Body of pancreas (tissue), 4 donors: ENCODE data around the gene PCSK6. TPM values are rescaled to one million over a fixed set of nuclear protein-coding genes. Genes with fewer than 3 reads are reported as not detected.

Experiments used
- ATAC-seq: fragments of 150-250 bp; one replicate; pipeline ENCODE4 v1.9.1; 2016
- DNase-seq, 4 donors: peaks; one replicate each; pipeline ENCODE4 v3.0.0-alpha.2; 2019
- H3K27ac ChIP-seq, 4 donors: fragments of 200-600 bp; sonication (generic); 1 replicate in 3 of 4; 2 replicates in 1 of 4; pipeline versions ENCODE4 v1.5.1 to v1.6.1; 2016 to 2019; ENCODE audit warnings: mild to moderate bottlenecking in 1 of 4, mixed read lengths in 1 of 4, moderate library complexity in 1 of 4
- H3K27me3 ChIP-seq, 2 donors: fragments of 200-600 bp; sonication (generic); one replicate each; pipeline ENCODE4 v1.6.0; 2016; ENCODE audit warnings: mild to moderate bottlenecking in 1 of 2
- H3K36me3 ChIP-seq, 2 donors: fragments of 200-600 bp; sonication (generic); replicated peaks in 1 of 2; 2 replicates each; pipeline ENCODE4 v1.5.1; 2016; ENCODE audit warnings: low read depth in 2 of 2; ENCODE audit not compliant: insufficient read depth in 1 of 2
- H3K4me1 ChIP-seq: fragments of 200-600 bp; sonication (generic); one replicate; pipeline ENCODE4 v1.6.0; 2016
- H3K4me3 ChIP-seq, 2 donors: fragments of 200-600 bp; sonication (generic); 1 replicate in 1 of 2; 2 replicates in 1 of 2; pipeline ENCODE4 v1.5.1; 2016 to 2019
- H3K9me3 ChIP-seq, 3 donors: fragments of 200-600 bp; sonication (generic); 1 replicate in 2 of 3; 2 replicates in 1 of 3; pipeline ENCODE4 v1.5.1; 2016
- POLR2A ChIP-seq, 3 donors: fragments of 450-650 bp; IDR thresholded peaks; one replicate each; pipeline ENCODE4 v1.6.1; 2016; ENCODE audit warnings: antibody characterized with exemption in 3 of 3, mild to moderate bottlenecking in 2 of 3
- WGBS, 2 donors: methylation state at CpG; one replicate each; pipeline ENCODE4 v1.1.5; 2017; 5-methylcytosine and 5-hydroxymethylcytosine counted together
- intact Hi-C: fragments of 100-400 bp; cut with DNase I; formaldehyde crosslinking; loops from one replicate; pipeline ENCODE4 v1.15.1; 2023
- total RNA-seq, 2 donors: library from RNA; depleted of rRNA; stranded (reverse); fragments of >200 nt; gene quantifications; one replicate each; pipeline ENCODE4 v1.1.0, GENCODE V29; 2016
- TF ChIP-seq, protein P1 (sequence below), 7 experiments: fragments of 450-650 bp in 4 of 7; fragments of 200-600 bp in 3 of 7; sonication (generic) in 3 of 7; IDR thresholded peaks; one replicate each; pipeline ENCODE4 v1.5.1; 2016 to 2019; ENCODE audit warnings: antibody characterized with exemption in 7 of 7

PCSK6 gene
- total RNA-seq, 2 donors from 2014 or later: 8.9 to 10.1 TPM

DNA sequence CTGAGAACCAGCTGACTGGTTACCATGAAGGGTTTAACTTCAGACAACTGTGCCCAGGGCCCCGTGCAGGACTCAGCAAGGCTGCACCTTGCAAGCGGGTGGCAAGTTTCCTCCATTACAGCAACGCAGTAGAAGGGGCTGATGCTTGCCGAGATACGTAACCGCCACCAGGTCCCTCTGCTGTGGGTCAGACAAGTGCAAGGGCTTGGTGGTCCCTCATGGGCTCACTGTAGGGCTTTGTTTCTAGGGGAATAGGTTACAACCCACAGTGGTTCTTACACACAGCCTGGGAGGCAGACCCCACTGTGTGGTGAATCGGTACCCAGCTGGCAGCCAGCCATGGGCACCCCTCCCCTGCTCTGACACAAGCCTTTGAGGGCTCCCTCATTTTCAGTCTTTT is 179.0 kb downstream of the PCSK6 start:
- H3K27ac ChIP-seq: no peak overlapping the region
- intact Hi-C loops: no loop called here
- no peaks in the 10 kb centered on the region for H3K4me1 ChIP-seq
- DNase-seq (peak in 1 of 4 donors; percentile 4), ATAC-seq (no peak)
- TF ChIP-seq, protein P1, sequence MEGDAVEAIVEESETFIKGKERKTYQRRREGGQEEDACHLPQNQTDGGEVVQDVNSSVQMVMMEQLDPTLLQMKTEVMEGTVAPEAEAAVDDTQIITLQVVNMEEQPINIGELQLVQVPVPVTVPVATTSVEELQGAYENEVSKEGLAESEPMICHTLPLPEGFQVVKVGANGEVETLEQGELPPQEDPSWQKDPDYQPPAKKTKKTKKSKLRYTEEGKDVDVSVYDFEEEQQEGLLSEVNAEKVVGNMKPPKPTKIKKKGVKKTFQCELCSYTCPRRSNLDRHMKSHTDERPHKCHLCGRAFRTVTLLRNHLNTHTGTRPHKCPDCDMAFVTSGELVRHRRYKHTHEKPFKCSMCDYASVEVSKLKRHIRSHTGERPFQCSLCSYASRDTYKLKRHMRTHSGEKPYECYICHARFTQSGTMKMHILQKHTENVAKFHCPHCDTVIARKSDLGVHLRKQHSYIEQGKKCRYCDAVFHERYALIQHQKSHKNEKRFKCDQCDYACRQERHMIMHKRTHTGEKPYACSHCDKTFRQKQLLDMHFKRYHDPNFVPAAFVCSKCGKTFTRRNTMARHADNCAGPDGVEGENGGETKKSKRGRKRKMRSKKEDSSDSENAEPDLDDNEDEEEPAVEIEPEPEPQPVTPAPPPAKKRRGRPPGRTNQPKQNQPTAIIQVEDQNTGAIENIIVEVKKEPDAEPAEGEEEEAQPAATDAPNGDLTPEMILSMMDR (IDR thresholded peaks at IDR 0.05): no peak
- no peak for TF ChIP-seq POLR2A (IDR thresholded peaks at IDR 0.05)
- H3K9me3 ChIP-seq: no peaks in the 10 kb centered on the region
- WGBS, 2 donors: 92 to 93% methylated on average over 7 of the region's 7 CpGs
- H3K4me3 ChIP-seq: no peak overlapping the region
- H3K36me3 ChIP-seq: no peaks in the 10 kb centered on the region
- H3K27me3 ChIP-seq: no peaks in the 10 kb centered on the region

DNA sequence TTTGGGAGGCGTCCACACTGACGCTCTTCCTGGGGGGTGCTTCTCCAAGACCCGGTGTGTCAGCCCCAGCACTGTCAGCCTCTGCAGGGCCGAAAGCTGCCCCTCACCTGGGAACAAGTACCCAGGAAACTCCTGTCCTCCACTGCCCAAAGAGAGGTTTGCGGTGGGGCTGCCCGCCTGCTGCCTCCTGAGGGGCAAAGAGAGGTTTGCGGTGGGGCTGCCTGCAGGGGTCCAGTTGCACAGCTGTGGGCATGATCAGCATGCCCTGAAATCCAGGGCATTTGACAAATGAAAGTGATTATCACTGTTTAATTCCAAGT is 179.4 kb downstream of the PCSK6 start:
- no peak for ATAC-seq
- intact Hi-C loops: no loop called here
- 93% methylated on average over 4 of the region's 7 CpGs; no CpG with 5 or more reads in 1 of the 2 donors for WGBS, 2 donors
- no peak for DNase-seq
- H3K36me3 ChIP-seq: no peaks in the 10 kb centered on the region
- H3K27ac ChIP-seq: no peak overlapping the region
- H3K9me3 ChIP-seq: no peaks in the 10 kb centered on the region
- H3K27me3 ChIP-seq: no peaks in the 10 kb centered on the region
- no peak overlapping the region for H3K4me3 ChIP-seq
- no peaks in the 10 kb centered on the region for H3K4me1 ChIP-seq
- TF ChIP-seq, protein P1 (IDR thresholded peaks at IDR 0.05): no peak
- no peak for TF ChIP-seq POLR2A (IDR thresholded peaks at IDR 0.05)

DNA sequence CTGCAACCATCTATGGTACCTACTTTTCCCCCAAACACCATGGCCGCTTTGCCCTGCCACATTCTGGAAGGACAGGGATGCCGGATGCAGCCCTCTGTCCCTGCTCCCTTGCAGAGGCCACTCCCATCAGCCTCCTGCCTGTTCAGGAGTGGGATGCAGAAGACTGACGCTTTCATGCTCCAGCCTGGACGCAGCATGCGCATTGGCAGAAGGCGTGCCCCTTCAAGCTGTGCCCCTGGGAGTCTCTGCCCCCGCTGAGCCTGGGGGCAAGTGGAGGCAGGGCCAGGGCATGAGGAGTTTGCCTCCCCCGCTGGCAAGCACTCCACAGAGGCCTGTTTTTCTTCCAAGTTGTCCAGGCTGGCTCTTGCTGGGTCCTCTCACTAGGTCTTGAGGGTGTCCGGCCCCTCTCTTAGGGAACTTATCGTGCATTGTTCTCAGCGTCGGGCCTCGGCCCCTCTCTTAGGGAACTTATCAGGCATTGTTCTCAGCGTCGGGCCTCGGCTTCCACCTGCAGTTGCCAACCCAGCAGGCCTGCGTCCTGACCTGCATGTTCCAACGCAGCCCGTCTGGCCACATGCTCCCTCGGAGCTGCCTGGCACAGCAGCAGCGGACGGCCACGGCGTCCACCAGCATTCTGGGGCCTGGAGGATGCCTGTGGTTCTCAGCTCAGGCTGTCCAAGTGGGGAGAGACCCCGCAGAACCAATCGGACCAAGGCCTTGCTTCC is 179.9 kb downstream of the PCSK6 start:
- no peak for ATAC-seq
- no peaks in the 10 kb centered on the region for H3K36me3 ChIP-seq
- no peak for TF ChIP-seq POLR2A (IDR thresholded peaks at IDR 0.05)
- TF ChIP-seq, protein P1 (IDR thresholded peaks at IDR 0.05): no peak
- no peak overlapping the region for H3K27ac ChIP-seq
- WGBS, 2 donors: 87 to 90% methylated on average over 21 to 25 of the region's 26 CpGs
- intact Hi-C loops: loop anchor here (10.0 kb wide), 1 partner anchor 265 kb away; no protein-coding TSS in a partner anchor
- DNase-seq: peak in 2 of 4 donors; percentile 1 to 7
- H3K9me3 ChIP-seq: no peaks in the 10 kb centered on the region
- no peak overlapping the region for H3K4me3 ChIP-seq
- no peaks in the 10 kb centered on the region for H3K27me3 ChIP-seq
- no peaks in the 10 kb centered on the region for H3K4me1 ChIP-seq

DNA sequence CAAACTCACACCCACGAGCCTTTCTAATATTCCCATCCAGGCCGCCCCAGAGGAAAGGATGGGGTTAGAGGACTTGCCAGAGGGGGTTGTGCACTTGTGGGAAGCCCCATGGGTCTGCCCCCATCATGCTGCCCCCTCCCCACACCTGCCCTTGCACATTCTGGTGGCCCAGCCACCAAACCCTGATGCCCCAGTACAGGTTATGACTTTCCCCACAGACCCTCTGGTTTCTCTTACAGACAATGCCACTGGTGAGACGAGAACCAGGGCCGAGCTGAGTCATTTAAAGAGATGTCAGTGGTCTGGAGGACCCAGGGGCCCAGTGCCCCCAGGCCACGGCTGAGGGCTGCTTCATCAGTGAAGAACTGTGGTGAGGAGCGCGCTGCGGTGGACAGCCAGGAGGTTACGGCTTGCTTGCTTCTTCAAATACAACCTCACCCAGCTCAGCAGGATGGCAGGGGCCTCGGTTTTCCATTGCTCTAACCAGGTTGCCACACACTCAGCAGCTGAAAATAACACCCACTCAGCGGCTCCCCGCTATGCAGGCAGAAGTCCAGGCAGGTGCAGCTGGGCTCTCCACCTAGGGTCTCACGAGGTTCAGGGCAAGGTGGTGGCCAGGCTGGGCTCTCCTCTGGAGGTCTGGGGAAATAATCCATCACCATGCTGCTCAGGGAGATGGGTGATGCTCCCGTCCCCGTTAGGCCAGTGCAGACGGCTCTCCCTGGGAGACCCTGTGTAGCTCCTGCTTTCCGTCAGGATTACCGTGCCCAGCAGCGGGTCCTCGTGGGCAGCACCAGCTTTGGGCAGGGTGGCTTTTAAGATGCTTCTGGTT is 180.7 kb downstream of the PCSK6 start:
- H3K36me3 ChIP-seq: no peaks in the 10 kb centered on the region
- TF ChIP-seq, protein P1 (IDR thresholded peaks at IDR 0.05): no peak
- no peak for TF ChIP-seq POLR2A (IDR thresholded peaks at IDR 0.05)
- H3K9me3 ChIP-seq: no peaks in the 10 kb centered on the region

More for the DNA sequence above, 180.7 kb downstream of the PCSK6 start:
- 81 to 84% methylated on average over 14 to 19 of the region's 20 CpGs for WGBS, 2 donors
- Histone ChIP-seq H3K4me3 (no peak overlapping the region), H3K27me3 (no peaks in the 10 kb centered on the region), H3K4me1 (no peaks in the 10 kb centered on the region), H3K27ac (no peak overlapping the region)
- no peak for ATAC-seq
- peak in 1 of 4 donors; percentile 3 for DNase-seq
- intact Hi-C loops: loop anchor here (10.0 kb wide), 1 partner anchor 266 kb away; no protein-coding TSS in a partner anchor
